GM12892 (cell line): ENCODE data around the gene CFAP46.

Experiments used
- POLR2A ChIP-seq: IDR thresholded peaks from 2 replicates; pipeline ENCODE4 v1.6.1; 2011; ENCODE audit warnings: low read depth, low read length, control low read depth
- POLR2AphosphoS5 ChIP-seq: IDR thresholded peaks from 2 replicates; pipeline ENCODE4 v1.6.1; 2011; ENCODE audit warnings: low read depth, low read length, control low read depth
- TAF1 ChIP-seq: IDR thresholded peaks from 2 replicates; pipeline ENCODE4 v1.6.1; 2011; ENCODE audit warnings: low read depth, mild to moderate bottlenecking, control low read depth, low read length, borderline replicate concordance

- TF ChIP-seq POLR2A (no peak), POLR2AphosphoS5 (no peak), TAF1 (no peak)
These were observed 14.8 kb upstream of the CFAP46 start for GRCh38 chr10:132957131-132957530.
